IPS-NIHi7 (cell line): ENCODE measurements around the gene CACNA2D4.
A peak's percentile ranks its signal among the peaks of the same experiment; 100 is the strongest.
"Not testable (repeated sequence)": the region's sequence is repeated elsewhere in the genome, so short reads cannot be mapped to it uniquely, and the experiment has no call there.

ENCODE experiments used
- DNase-seq: peaks from one replicate; pipeline ENCODE4 v3.0.0; 2012; ENCODE audit warnings: mixed read lengths; ENCODE audit errors: extremely low spot score

The CACNA2D4 gene

GRCh38 chr12:1918081-1918883 is at the start of gene CACNA2D4:
CACNA2D4 (minus strand) TSS chr12:1918652; CDS start chr12:1918473, 179 bp downstream.
- DNase-seq, result peak; percentile 27

- DNase-seq, result no peak
These were observed 48.2 kb upstream of the CACNA2D4 start for GRCh38 chr12:1966561-1967226.

- DNase-seq, result no peak
These were observed 47.5 kb upstream of the CACNA2D4 start for GRCh38 chr12:1965916-1966315.

GRCh38 chr12:1962051-1963020 is 43.9 kb upstream of the CACNA2D4 start:
- no peak for DNase-seq

- DNase-seq, result no peak
These were observed 38.3 kb upstream of the CACNA2D4 start for GRCh38 chr12:1956716-1957115.

GRCh38 chr12:1949771-1950470 is 31.5 kb upstream of the CACNA2D4 start:
- DNase-seq, result no peak

GRCh38 chr12:1948883-1949282 is 30.4 kb upstream of the CACNA2D4 start:
- DNase-seq, result no peak

- DNase-seq, result no peak
These were observed 28.6 kb upstream of the CACNA2D4 start for GRCh38 chr12:1947081-1947480.

- no peak for DNase-seq
These were observed 27.8 kb upstream of the CACNA2D4 start for GRCh38 chr12:1946296-1946695.

- not testable (repeated sequence) for DNase-seq
These were observed 27.1 kb upstream of the CACNA2D4 start for GRCh38 chr12:1945502-1945901.

- DNase-seq, result peak; percentile 85
These were observed 21.6 kb upstream of the CACNA2D4 start for GRCh38 chr12:1939801-1940607.

GRCh38 chr12:1939331-1939730 is 20.9 kb upstream of the CACNA2D4 start:
- no peak for DNase-seq

- no peak for DNase-seq
These were observed 19.2 kb upstream of the CACNA2D4 start for GRCh38 chr12:1937481-1938224.

GRCh38 chr12:1936406-1937320 is 18.2 kb upstream of the CACNA2D4 start:
- DNase-seq, result no peak

GRCh38 chr12:1935700-1936378 is 17.4 kb upstream of the CACNA2D4 start:
- no peak for DNase-seq

- no peak for DNase-seq
These were observed 16.8 kb upstream of the CACNA2D4 start for GRCh38 chr12:1935242-1935641.

GRCh38 chr12:1934831-1935230 is 16.4 kb upstream of the CACNA2D4 start:
- DNase-seq, result no peak

GRCh38 chr12:1934068-1934467 is 15.6 kb upstream of the CACNA2D4 start:
- DNase-seq, result no peak
